HG03175 (cell line): ENCODE results near the gene CBY1.
A peak's percentile ranks its signal among the peaks of the same experiment; 100 is the strongest.

ENCODE experiments used
- ATAC-seq: cut with Tn5 transposase; IDR thresholded peaks from one replicate; pipeline ENCODE4 v1.9.1; 2021; ENCODE audit warnings: mild to moderate bottlenecking, moderate library complexity; ENCODE audit not compliant: unreplicated experiment

The CBY1 gene

DNA sequence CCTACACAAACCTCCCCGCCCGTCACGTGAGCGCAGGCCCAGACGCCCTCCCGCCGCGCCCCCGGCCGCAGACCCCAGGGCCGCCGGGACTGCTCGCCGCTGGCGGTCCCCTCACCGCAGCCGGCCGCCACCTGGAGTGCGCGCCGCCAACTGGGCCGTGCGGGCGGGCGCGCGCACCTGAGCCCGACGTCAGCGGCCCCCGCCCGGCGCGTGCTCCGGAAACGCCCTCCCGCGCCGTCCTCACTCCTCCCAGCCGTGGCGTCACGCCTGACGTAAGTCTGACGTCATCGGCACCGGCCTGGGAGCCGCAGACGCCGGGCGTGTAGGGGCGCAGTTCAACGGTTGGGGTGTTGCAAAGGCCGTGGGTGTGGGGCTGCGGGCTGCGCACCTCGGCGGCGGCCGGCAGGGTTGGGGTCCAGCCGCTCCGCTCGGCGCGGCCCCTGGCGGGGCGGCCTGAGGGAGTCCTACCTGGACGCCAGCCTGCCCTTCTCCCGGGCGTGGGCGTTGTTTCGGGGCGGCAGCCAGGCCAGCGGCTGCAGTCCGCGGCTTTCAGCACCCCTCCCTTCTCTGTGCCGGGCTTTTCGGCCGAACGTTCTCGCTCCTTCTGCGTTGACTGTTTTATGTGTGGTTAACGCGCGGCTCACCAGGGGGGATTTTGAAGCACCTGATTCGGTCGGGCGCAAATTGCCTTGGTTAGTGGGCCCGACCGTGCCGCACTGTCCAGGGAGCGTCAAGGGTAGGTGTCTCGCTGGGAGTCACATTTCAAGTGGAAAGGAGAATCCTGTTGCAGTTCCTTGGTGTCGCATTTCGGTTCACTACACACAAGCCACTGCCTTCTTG lies 44.6 kb downstream of the CBY1 start, which contains the start of gene JOSD1:
Gene JOSD1, minus strand, starts transcription at position 155 of the 840 bp plus-strand sequence. CDS start 956 bp downstream, outside the sequence.
- ATAC-seq, result peak; percentile 41

GRCh38 chr22:38704654-38705234 lies 48.3 kb downstream of the CBY1 start:
- no peak for ATAC-seq

- ATAC-seq, result peak; percentile 77
These were observed 49.0 kb downstream of the CBY1 start, which contains the start of gene GTPBP1 for GRCh38 chr22:38705235-38706100. TSS of gene GTPBP1 (plus strand) at chr22:38705944. CDS start at chr22:38705956, 12 bp downstream.

- peak; percentile 2 for ATAC-seq
These were observed 49.9 kb downstream of the CBY1 start for GRCh38 chr22:38706101-38706900.

- ATAC-seq, result no peak
These were observed 50.4 kb downstream of the CBY1 start for GRCh38 chr22:38706901-38707195.

GRCh38 chr22:38707346-38707745 lies 50.9 kb downstream of the CBY1 start:
- ATAC-seq, result no peak

DNA sequence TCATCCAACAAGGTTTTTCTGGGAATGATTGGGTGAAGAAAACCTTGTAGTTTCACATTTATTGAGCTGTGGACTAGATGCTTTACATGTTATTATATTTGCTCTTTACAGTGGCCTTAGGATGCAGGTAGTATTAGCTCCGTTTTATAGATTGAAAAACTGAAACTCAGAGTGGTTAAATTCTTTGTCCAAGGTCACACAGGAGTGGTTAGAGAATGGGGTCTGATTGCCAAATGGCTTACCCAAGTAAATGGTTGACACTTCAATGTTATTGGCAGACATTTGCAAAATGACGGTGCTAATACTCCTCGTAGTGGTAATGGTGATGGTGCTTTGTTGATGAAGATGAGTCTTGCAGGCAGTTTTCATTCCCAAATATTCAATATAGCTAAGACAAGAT lies 51.5 kb downstream of the CBY1 start:
- no peak for ATAC-seq

GRCh38 chr22:38709306-38709705 lies 52.9 kb downstream of the CBY1 start:
- ATAC-seq, result no peak

DNA sequence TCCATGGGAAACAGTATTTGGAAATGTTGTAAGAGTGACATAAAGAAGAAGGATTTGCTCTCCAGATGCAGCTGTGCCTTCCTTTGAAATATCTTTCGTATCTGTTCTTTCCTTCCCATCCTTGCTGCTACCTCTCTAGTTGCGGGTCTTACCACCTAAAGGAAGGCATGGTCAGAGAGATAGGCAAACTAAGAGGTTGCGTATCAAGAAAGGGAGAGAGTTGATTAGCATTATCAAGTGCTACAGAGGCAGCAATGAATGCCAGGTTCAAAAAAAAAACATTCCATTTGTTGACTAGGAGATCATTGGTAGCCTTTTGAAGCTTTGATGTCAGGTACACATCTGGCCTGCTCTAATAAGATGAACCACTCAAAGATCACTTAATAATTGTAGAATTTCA lies 53.9 kb downstream of the CBY1 start:
- no peak for ATAC-seq

- ATAC-seq, result no peak
These were observed 54.4 kb downstream of the CBY1 start for GRCh38 chr22:38710866-38711265.

DNA sequence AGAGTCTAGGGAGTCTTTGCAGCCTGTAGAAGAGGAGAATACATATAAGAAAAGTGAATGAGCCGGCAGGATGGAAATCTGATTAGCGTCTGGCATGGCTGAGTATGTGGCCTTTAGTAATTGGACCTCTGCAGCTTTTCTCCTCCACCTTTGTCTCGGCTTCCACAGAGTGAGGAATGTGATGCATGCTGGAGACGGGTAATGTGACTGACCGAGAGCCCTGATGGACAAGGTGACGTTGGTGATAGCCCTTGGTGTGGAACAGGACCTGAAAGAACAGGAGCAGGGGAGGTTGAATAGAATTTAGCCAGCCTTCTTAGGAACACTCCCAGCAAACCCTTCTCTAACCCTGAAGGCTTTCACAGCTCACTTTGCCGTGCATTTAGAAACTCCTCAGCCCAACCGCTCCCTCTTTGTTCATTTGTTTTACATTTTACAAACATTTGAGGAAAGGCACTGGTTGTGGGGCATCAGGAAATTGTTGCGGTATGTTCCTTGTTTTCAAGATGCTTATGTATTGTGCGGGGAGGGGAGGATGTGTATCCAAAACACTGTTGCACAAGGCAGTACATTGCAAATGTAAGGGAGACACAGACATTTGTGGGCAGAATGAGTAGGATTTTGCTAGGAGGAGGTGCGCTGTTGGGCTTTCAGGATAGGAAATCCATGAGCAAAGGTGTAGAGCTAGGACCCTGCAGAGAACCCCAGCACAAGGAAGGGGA lies 56.2 kb downstream of the CBY1 start:
- no peak for ATAC-seq

- ATAC-seq, result no peak
These were observed 57.5 kb downstream of the CBY1 start for GRCh38 chr22:38713921-38714320.

DNA sequence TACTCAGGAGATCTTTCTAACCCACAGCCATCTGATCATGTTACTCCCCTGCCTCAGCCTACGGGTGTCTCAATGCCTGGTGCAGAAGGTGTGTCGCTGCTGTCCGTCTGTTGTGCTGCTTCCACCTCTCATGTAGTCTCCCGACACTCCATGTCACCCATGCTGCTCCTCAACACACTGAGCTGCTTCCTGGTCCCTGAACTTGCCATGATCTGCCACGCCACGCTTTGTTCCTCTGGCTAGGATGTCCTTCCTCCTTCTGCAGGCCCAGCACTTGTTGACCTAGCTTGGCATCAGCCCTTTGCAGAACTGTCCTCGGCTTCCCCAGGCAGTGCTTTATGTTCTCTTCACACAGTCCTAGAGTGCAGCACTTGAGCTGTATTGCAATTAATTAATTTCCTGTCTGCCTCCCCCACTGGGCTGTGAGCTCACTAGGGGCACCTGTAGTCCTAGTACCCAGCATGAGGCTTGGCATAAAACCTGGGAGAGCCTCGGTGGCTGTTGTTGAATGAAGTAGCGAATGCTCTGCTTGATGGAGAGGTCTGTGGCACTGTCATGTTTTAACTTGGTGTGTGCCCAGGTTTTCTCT lies 58.8 kb downstream of the CBY1 start:
- no peak for ATAC-seq

DNA sequence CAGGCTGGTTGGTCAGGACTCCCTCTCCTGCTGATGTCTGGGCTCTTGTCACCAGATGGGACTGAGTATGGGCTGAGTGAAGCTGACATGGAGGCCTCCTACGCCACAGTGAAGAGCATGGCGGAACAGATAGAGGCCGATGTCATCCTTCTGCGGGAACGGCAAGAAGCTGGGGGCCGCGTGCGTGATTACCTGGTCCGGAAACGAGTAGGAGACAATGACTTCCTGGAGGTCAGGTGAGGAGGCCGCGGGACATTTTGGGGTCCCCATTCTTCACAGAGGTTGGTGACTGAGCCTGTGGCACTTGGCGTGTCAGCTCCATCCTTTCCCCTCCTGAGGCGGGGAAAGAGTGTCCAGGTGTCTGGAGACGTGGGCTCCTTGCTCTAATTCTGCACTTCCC lies 59.4 kb downstream of the CBY1 start:
- no peak for ATAC-seq

DNA sequence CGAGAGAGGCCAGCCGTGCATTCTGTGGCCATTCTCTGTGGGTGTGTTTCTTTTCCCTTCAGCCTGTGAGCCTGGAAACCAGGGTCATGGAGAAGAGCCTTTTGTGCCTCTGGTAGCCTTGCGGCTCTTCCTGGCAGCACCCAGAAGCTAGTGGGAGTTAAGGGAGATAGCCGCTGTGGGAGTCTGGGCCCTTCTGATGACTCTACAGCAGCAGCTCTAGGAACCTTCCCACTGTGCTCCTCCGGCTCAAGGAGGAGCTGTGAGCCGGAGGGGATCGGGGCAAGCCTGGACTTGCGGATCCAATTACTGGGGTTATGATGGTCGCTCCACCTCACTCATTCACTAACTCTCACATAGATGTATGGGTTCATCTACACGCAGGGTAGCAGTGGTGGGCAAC lies 59.8 kb downstream of the CBY1 start:
- no peak for ATAC-seq

DNA sequence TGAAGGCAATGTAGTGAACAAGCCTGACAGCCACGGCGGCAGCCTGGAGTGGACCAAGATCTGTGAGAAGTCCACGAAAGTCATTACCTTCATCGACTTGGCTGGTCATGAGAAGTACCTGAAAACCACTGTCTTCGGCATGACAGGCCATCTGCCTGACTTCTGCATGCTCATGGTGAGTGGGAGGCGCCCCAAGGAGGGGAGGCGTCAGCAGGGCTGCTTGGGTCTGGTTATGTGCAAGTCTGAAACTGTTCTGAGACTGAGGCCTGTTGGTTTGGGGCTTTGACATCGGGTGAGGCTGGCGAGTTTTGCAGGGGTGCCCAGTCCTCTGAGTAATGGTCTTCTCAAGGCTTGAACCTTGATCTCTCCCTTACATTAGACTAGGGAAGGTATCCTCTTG lies 60.4 kb downstream of the CBY1 start:
- no peak for ATAC-seq

GRCh38 chr22:38717244-38717643 lies 60.8 kb downstream of the CBY1 start:
- no peak for ATAC-seq

DNA sequence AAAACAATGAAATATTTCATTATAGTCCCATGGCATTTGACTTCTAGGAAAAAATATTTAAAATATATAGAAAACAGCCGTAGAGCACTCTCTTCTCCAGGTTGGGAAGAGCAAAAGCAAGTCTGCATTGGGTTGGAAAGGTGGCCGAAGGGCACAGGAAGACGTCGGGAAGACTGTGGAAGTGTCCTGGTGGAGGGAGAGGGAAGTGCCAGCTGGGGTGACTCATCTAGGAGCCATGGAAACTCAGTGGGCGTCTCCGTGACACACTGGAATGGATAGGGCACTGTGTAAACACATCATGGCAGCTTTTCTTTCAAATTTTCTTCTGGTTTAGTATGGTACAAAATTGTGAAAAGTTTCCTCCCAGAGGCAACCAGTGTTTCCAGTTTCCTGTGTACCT lies 62.0 kb downstream of the CBY1 start:
- no peak for ATAC-seq

DNA sequence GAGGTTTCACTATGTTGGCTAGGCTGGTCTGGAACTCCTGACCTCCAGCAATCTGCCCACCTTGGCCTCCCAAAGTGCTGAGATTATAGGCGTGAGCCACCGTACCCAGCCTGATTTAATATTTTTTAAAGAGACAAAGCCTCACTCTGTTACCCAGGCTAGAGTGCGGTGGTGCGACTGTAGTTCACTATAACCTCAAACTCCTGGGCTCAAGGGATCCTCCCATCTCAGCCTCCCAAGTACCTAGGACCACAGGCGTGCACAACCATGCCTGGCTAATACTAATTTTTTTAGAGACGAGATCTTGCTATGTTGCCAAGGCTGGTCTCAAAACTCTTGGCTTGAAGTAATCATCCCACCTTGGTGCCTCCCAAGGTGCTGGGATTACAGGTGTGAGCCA lies 62.8 kb downstream of the CBY1 start:
- ATAC-seq, result no peak

- ATAC-seq, result no peak
These were observed 63.9 kb downstream of the CBY1 start for GRCh38 chr22:38720350-38720749.
